GM12874 (cell line): ENCODE results near the gene ACO2.

Experiments used
- CTCF ChIP-seq: IDR thresholded peaks from 2 replicates; pipeline ENCODE4 v1.5.1; 2011; ENCODE audit warnings: low read depth, mild to moderate bottlenecking, control low read depth, low read length, moderate library complexity; ENCODE audit not compliant: insufficient read depth

Gene ACO2

GRCh38 chr22:41578114-41578513 lies 109.2 kb downstream of the ACO2 start:
- TF ChIP-seq CTCF: no peak
